NCI-H1105 (cell line): ENCODE results near the gene CARD11.

Experiments
- DNase-seq: peaks from one replicate; lab custom pipeline; 2025; lab: John Stamatoyannopoulos, UW

The CARD11 gene

GRCh38 chr7:3043544-3044371 is at the start of gene CARD11:
TSS of gene CARD11 (minus strand) at chr7:3043867. CDS start at chr7:2958506, 85,361 bp downstream.
- DNase-seq, result no peak

GRCh38 chr7:3092468-3092867 is 48.8 kb upstream of the CARD11 start:
- DNase-seq, result no peak

GRCh38 chr7:3091631-3092030 is 48.0 kb upstream of the CARD11 start:
- DNase-seq, result no peak

GRCh38 chr7:3089493-3089892 is 45.8 kb upstream of the CARD11 start:
- DNase-seq, result no peak

GRCh38 chr7:3087243-3087755 is 43.6 kb upstream of the CARD11 start:
- DNase-seq, result no peak

GRCh38 chr7:3083350-3083749 is 39.7 kb upstream of the CARD11 start:
- no peak for DNase-seq

- DNase-seq, result no peak
Measured at GRCh38 chr7:3082831-3083230, 39.2 kb upstream of the CARD11 start.

- DNase-seq, result no peak
Measured at GRCh38 chr7:3082386-3082785, 38.7 kb upstream of the CARD11 start.

- no peak for DNase-seq
Measured at GRCh38 chr7:3080106-3080505, 36.4 kb upstream of the CARD11 start.

- no peak for DNase-seq
Measured at GRCh38 chr7:3078514-3078913, 34.8 kb upstream of the CARD11 start.

GRCh38 chr7:3076700-3077099 is 33.0 kb upstream of the CARD11 start:
- DNase-seq, result no peak

- no peak for DNase-seq
Measured at GRCh38 chr7:3076163-3076562, 32.5 kb upstream of the CARD11 start.

- DNase-seq, result no peak
Measured at GRCh38 chr7:3075441-3075840, 31.8 kb upstream of the CARD11 start.

GRCh38 chr7:3074459-3074821 is 30.8 kb upstream of the CARD11 start:
- DNase-seq, result no peak

- no peak for DNase-seq
Measured at GRCh38 chr7:3073763-3074458, 30.2 kb upstream of the CARD11 start.

- DNase-seq, result no peak
Measured at GRCh38 chr7:3070908-3071307, 27.2 kb upstream of the CARD11 start.

- DNase-seq, result no peak
Measured at GRCh38 chr7:3069771-3070449, 26.2 kb upstream of the CARD11 start.

- no peak for DNase-seq
Measured at GRCh38 chr7:3068530-3068929, 24.9 kb upstream of the CARD11 start.

- DNase-seq, result no peak
Measured at GRCh38 chr7:3067606-3068380, 24.1 kb upstream of the CARD11 start.

GRCh38 chr7:3067193-3067592 is 23.5 kb upstream of the CARD11 start:
- DNase-seq, result no peak

GRCh38 chr7:3066506-3066905 is 22.8 kb upstream of the CARD11 start:
- no peak for DNase-seq

GRCh38 chr7:3065724-3066143 is 22.1 kb upstream of the CARD11 start:
- peak; percentile 2 for DNase-seq
